NCI-H446 treated with DMSO at 0.1 percent for 48 hours (cell line): ENCODE measurements around the gene ANKRD33B.
A peak's percentile ranks its signal among the peaks of the same experiment; 100 is the strongest.
"Not testable (repeated sequence)": the region's sequence is repeated elsewhere in the genome, so short reads cannot be mapped to it uniquely, and the experiment has no call there.

Source experiments
- DNase-seq: peaks from one replicate; lab custom pipeline; 2025; lab: John Stamatoyannopoulos, UW

Gene ANKRD33B

GRCh38 chr5:10537624-10538023 is 26.2 kb upstream of the ANKRD33B start:
- no peak for DNase-seq

- no peak for DNase-seq
These were observed 25.6 kb upstream of the ANKRD33B start for GRCh38 chr5:10538103-10538788.

DNA sequence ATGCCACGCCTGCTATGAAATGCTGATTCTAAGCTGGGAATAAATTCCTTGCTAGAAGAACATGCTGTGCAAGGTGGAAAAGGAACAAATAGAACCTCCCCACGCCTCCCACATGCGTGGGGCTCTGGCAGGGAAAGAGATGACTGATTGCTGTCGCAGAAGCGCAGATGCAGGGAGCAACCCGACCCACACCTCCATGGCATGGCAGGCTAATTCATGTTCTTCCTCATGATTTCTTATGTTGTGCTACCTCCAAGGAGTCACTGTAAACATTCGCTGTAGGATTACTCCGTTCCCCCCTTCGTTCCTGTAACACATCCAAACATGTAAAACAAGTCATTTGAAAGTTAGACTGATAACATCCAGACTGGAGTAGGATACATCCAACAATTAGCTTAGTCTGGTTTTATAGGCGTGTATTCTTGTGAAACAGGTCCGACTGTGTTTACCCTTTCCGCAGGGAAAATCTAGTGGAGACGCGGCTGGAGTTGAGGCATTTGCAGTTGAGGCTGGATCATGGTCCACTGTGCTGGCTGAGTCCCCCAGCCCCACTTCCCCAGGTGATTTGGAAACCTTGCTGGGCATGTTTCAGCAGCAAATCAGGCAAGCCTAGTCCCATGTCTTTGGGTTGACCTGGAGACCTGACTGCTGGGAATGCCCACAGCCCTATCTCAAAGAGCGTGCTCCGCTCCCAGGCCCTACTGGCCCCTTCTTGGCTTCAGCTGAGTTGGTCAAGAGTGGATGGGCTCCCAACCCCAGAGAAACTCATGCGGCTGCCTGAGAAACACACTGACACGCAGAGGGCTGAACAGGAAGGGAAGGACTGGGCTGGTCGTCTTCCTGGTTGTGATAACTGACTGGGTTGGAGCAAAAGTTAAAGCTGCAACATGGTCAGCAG is 24.8 kb upstream of the ANKRD33B start:
- no peak for DNase-seq

GRCh38 chr5:10539687-10539998 is 24.2 kb upstream of the ANKRD33B start:
- DNase-seq = no peak

DNA sequence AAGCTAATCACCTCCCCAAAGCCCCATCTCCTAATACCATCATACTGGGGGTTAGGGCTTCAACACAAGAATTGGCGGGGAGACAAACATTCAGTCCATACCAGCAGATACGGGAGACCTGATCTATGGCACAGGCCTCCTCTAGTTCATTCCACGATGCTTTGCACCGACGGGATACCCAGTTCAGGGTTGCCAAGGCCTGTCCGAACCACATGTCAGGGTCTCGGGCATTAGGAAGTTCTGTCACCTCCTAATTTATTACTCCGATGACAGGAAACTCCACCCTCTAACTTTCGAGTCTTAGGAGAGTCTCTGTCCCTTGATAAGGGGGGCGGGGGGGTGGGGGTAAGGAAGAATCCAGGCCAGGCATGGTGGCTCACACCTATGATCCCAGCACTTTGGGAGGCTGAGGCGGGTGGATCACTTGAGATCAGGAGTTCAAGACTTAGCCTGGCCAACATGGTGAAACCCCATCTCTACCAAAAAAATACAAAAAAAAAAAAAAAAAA is 23.8 kb upstream of the ANKRD33B start:
- no peak for DNase-seq

GRCh38 chr5:10540951-10541646 is 22.8 kb upstream of the ANKRD33B start:
- DNase-seq = no peak

DNA sequence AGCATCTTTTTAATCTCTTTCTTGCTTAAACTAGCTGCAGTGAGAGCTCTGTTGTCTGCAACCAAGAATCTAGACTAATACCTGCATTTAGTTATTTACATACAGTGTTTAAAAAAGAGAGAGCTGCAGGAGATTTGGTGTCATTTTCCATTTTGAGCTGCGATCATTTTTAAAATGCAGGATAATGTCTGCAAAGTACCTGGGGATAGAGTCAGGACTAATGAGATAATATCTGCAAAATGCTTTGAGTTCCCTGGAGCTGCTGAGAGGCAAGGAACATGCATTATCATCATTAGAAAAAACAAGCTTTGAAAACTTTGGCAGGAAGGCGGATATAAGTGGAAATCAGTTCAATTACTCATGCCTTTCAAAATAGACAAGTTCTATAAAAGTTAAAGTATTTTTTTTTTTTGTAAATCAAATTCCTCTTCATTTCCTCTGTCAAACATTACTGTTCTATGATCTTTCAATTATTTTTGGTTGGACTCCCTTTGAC is 21.8 kb upstream of the ANKRD33B start:
- no peak for DNase-seq

- no peak for DNase-seq
These were observed 20.3 kb upstream of the ANKRD33B start for GRCh38 chr5:10543585-10544040.

GRCh38 chr5:10545084-10545483 is 18.8 kb upstream of the ANKRD33B start:
- DNase-seq = no peak

GRCh38 chr5:10546186-10546585 is 17.7 kb upstream of the ANKRD33B start:
- DNase-seq = no peak

GRCh38 chr5:10548418-10549122 is 15.3 kb upstream of the ANKRD33B start:
- no peak for DNase-seq

- not testable (repeated sequence) for DNase-seq
These were observed 14.8 kb upstream of the ANKRD33B start for GRCh38 chr5:10549123-10549514.

- no peak for DNase-seq
These were observed 13.5 kb upstream of the ANKRD33B start for GRCh38 chr5:10550222-10550995.

GRCh38 chr5:10551782-10552138 is 12.1 kb upstream of the ANKRD33B start:
- DNase-seq = no peak

GRCh38 chr5:10552183-10553143 is 11.4 kb upstream of the ANKRD33B start:
- DNase-seq = no peak

DNA sequence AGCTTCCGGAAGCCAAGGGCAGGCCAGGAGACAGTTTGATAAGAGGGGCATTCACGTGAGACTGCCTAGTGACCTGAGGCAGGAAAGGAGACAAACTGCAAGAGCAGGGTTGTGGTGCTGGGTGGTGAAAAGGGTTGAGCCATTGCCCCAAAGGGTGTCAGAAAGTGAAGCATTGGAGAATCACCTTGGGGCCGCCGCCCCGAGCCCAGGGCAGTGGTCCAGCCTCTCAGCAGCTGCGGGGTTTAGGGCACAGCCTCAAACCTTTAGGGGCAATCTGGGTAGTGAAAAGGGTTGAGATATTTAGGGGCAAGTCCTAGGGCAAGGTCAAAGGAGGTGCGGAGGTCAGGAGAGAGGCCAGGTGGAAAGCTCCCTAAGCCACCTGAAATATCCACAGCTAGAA is 10.4 kb upstream of the ANKRD33B start:
- DNase-seq = no peak

DNA sequence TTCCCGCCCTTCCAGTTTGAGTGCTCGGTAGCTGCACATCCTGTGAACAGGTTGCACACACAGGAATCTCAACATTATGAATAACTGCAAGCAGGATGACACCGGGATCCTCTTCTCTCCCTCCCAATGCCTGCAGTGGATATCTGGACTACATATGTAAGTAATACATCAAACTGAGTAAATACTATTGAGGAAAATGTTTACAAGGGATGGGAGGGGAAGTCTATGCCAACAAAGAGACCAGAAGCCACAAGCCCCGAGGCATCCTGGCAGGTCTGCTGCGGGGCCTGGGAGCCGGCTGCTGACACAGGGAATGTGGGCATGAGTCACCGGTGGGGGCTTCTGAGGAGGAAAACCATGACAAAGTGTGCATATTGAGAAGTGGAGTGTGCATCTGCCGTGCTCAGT is 8.6 kb upstream of the ANKRD33B start:
- DNase-seq = peak; percentile 84

DNA sequence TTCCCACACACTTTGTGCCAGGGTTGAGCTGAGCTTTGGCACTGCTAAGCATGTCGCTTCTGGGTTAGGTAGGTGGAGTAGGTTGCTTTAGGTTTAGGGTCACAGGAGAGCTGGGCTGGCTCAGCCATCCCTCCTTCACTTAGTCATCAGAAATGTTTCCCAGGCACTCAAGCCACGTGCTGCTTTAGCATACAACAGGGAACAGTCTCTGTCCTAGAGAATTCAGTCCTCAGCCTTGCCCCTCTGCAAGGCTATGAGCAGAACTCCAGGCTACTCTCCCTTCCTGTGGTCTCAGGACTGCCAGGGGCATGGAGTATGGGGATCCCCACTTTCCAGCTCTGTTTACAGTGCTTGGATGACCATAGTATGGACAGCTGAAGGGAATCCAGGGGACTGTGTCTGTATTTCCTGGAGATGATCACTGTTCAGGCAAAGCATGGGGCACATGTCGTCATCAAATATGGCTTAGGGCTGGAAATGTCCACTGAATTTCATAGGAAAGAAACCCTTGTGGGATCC is 7.5 kb upstream of the ANKRD33B start:
- DNase-seq = no peak

- DNase-seq = no peak
These were observed 6.8 kb upstream of the ANKRD33B start for GRCh38 chr5:10556893-10557746.
